K562 (cell line): Measurements from ENCODE around the gene EFCAB12. TPM values are rescaled to one million over a fixed set of nuclear protein-coding genes. Genes with fewer than 3 reads are reported as not detected.
A peak's percentile ranks its signal among the peaks of the same experiment; 100 is the strongest.

ENCODE experiments used
- E2F6 ChIP-seq, 2 experiments: IDR thresholded peaks; 2 replicates each; pipeline ENCODE4 v1.6.1; 2011; ENCODE audit warnings: borderline replicate concordance in 1 of 2, control low read depth in 1 of 2, low read depth in 1 of 2, low read length in 1 of 2, mild to moderate bottlenecking in 1 of 2, mixed read lengths in 1 of 2, moderate library complexity in 1 of 2; ENCODE audit not compliant: insufficient read depth in 1 of 2, insufficient read length in 1 of 2, poor library complexity in 1 of 2, severe bottlenecking in 1 of 2; ENCODE audit errors: extremely low read depth in 1 of 2
- HINFP ChIP-seq: fragments of 450-650 bp; conservative IDR thresholded peaks from 2 replicates; pipeline ENCODE4 v1.6.1; 2016; ENCODE audit warnings: missing genetic modification characterization, low read depth, mild to moderate bottlenecking, control low read depth, missing compliant biosample characterization
- MAZ ChIP-seq, 2 experiments: fragments of 450-650 bp in 1 of 2; sonication (generic) in 1 of 2; formaldehyde crosslinking; IDR thresholded peaks in 1 of 2; conservative IDR thresholded peaks in 1 of 2; 2 replicates each; pipeline versions ENCODE4 v1.4.0 to v1.5.0; 2020; ENCODE audit warnings: mild to moderate bottlenecking in 1 of 2, missing genetic modification reagents in 1 of 2
- MBD2 ChIP-seq: sonication (generic); IDR thresholded peaks from 2 replicates; pipeline ENCODE4 v1.6.1; 2016; ENCODE audit warnings: low read depth, borderline replicate concordance
- NCOR1 ChIP-seq: fragments of 450-650 bp; IDR thresholded peaks from 2 replicates; pipeline ENCODE4 v1.6.1; 2016; ENCODE audit warnings: mild to moderate bottlenecking, moderate library complexity
- RBFOX2 ChIP-seq: fragments of 200-400 bp; formaldehyde crosslinking; IDR thresholded peaks from 2 replicates; pipeline ENCODE4 v1.6.1; 2017; ENCODE audit warnings: low read depth, mild to moderate bottlenecking, low read length, moderate library complexity
- ZMIZ1 ChIP-seq, 2 experiments: fragments of 150-350 bp in 1 of 2; IDR thresholded peaks; 2 replicates each; pipeline ENCODE4 v1.6.1; 2012 to 2016; ENCODE audit warnings: low read depth in 2 of 2, low read length in 2 of 2, mild to moderate bottlenecking in 1 of 2, moderate library complexity in 1 of 2
- ZNF384 ChIP-seq: IDR thresholded peaks from 2 replicates; pipeline ENCODE4 v1.6.1; 2012; ENCODE audit warnings: low read depth, low read length, improper control_type of control experiment
- ZZZ3 ChIP-seq: fragments of 450-650 bp; IDR thresholded peaks from 2 replicates; pipeline ENCODE4 v1.6.1; 2016; ENCODE audit warnings: antibody characterized with exemption, mild to moderate bottlenecking, moderate library complexity
- polyA plus RNA-seq, 8 experiments: library from polyadenylated mRNA; depleted of rRNA in 4 of 8; stranded (reverse) in 5 of 8; unstranded in 3 of 8; fragments of >200 nt; fragmentation: Nextera tagmentation in 2 of 8; fragmentation: Illumina TruSeq in 1 of 8; extraction: Ambion mirVana in 2 of 8; extraction: Trizol in 1 of 8; gene quantifications; 2 replicates each; pipeline versions ENCODE4 v1.2.1 to v1.2.3, GENCODE V29; 2011 to 2014; ENCODE audit warnings: inconsistent platforms in 1 of 8, missing spikeins in 1 of 8
- total RNA-seq, 7 experiments: library from RNA; depleted of rRNA in 6 of 7; stranded (reverse); fragments of >200 nt in 6 of 7; fragmentation: Illumina TruSeq in 2 of 7; extraction: Trizol in 2 of 7; gene quantifications; 2 replicates each; pipeline versions ENCODE4 v1.2.1 to v1.2.3, GENCODE V29; 2011 to 2021; ENCODE audit warnings: low replicate concordance in 1 of 7
- TF ChIP-seq, protein P1 (sequence below): sonication (generic); formaldehyde crosslinking; IDR thresholded peaks from 2 replicates; pipeline ENCODE4 v1.8.0; 2023; ENCODE audit warnings: mild to moderate bottlenecking, missing genetic modification reagents
- TF ChIP-seq, protein P2 (sequence below): IDR thresholded peaks from 2 replicates; pipeline ENCODE4 v1.6.1; 2014; ENCODE audit warnings: antibody characterized with exemption
- TF ChIP-seq, protein P3 (sequence below): sonication (generic); formaldehyde crosslinking; IDR thresholded peaks from 2 replicates; pipeline ENCODE4 v1.8.1; 2023; ENCODE audit warnings: mild to moderate bottlenecking, missing genetic modification reagents

Gene EFCAB12
- total and polyA plus RNA-seq, 9 of the 15 experiments (the other 6 are each of a cell fraction or from before 2014, with no cell fraction given) = 0.08 to 0.95 (median 0.56) TPM; not detected in 1

GRCh38 chr3:129399895-129400357 lies 28.5 kb downstream of the EFCAB12 start (continued):
- TF ChIP-seq ZMIZ1 (IDR thresholded peaks at IDR 0.05; ENCODE audit: low read depth in 2 of 2, low read length in 2 of 2) (peak in 1 of 2 experiments; percentile 92; a peak in 2 of 4 replicates), ZZZ3 (no peak), ZNF384 (peak; percentile 82), MAZ (CRISPR knock-in tag; conservative IDR thresholded peaks at IDR 0.05 in 1 of 2, IDR thresholded peaks at IDR 0.05 in 1 of 2) (no peak), MBD2 (0 out of 2 replicates have a peak, but pooled peaks have one; percentile 20), NCOR1 (peak; percentile 6; the same call in 1 of the 2 replicates), HINFP (no peak), E2F6 (IDR thresholded peaks at IDR 0.05; ENCODE audit: borderline replicate concordance in 1 of 2, extremely low read depth in 1 of 2, insufficient read depth in 1 of 2, insufficient read length in 1 of 2, low read depth in 1 of 2, low read length in 1 of 2, poor library complexity in 1 of 2, severe bottlenecking in 1 of 2) (no peak), RBFOX2 (peak; percentile 61)
- TF ChIP-seq, protein P1, sequence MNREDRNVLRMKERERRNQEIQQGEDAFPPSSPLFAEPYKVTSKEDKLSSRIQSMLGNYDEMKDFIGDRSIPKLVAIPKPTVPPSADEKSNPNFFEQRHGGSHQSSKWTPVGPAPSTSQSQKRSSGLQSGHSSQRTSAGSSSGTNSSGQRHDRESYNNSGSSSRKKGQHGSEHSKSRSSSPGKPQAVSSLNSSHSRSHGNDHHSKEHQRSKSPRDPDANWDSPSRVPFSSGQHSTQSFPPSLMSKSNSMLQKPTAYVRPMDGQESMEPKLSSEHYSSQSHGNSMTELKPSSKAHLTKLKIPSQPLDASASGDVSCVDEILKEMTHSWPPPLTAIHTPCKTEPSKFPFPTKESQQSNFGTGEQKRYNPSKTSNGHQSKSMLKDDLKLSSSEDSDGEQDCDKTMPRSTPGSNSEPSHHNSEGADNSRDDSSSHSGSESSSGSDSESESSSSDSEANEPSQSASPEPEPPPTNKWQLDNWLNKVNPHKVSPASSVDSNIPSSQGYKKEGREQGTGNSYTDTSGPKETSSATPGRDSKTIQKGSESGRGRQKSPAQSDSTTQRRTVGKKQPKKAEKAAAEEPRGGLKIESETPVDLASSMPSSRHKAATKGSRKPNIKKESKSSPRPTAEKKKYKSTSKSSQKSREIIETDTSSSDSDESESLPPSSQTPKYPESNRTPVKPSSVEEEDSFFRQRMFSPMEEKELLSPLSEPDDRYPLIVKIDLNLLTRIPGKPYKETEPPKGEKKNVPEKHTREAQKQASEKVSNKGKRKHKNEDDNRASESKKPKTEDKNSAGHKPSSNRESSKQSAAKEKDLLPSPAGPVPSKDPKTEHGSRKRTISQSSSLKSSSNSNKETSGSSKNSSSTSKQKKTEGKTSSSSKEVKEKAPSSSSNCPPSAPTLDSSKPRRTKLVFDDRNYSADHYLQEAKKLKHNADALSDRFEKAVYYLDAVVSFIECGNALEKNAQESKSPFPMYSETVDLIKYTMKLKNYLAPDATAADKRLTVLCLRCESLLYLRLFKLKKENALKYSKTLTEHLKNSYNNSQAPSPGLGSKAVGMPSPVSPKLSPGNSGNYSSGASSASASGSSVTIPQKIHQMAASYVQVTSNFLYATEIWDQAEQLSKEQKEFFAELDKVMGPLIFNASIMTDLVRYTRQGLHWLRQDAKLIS (CRISPR knock-in tag) = 0 out of 2 replicates have a peak, but pooled peaks have one; percentile 24
- TF ChIP-seq, protein P2, sequence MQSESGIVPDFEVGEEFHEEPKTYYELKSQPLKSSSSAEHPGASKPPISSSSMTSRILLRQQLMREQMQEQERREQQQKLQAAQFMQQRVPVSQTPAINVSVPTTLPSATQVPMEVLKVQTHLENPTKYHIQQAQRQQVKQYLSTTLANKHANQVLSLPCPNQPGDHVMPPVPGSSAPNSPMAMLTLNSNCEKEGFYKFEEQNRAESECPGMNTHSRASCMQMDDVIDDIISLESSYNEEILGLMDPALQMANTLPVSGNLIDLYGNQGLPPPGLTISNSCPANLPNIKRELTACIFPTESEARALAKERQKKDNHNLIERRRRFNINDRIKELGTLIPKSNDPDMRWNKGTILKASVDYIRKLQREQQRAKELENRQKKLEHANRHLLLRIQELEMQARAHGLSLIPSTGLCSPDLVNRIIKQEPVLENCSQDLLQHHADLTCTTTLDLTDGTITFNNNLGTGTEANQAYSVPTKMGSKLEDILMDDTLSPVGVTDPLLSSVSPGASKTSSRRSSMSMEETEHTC = no peak
- TF ChIP-seq, protein P3, sequence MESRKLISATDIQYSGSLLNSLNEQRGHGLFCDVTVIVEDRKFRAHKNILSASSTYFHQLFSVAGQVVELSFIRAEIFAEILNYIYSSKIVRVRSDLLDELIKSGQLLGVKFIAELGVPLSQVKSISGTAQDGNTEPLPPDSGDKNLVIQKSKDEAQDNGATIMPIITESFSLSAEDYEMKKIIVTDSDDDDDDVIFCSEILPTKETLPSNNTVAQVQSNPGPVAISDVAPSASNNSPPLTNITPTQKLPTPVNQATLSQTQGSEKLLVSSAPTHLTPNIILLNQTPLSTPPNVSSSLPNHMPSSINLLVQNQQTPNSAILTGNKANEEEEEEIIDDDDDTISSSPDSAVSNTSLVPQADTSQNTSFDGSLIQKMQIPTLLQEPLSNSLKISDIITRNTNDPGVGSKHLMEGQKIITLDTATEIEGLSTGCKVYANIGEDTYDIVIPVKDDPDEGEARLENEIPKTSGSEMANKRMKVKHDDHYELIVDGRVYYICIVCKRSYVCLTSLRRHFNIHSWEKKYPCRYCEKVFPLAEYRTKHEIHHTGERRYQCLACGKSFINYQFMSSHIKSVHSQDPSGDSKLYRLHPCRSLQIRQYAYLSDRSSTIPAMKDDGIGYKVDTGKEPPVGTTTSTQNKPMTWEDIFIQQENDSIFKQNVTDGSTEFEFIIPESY (CRISPR knock-in tag) = peak; percentile 52
